Activated CD8-positive, alpha-beta memory T cell treated with anti-CD3 and anti-CD28 coated beads, Interleukin-2, amount 50 U/mL, for 48 hours (primary cell): ENCODE measurements around the gene BAHCC1.

ENCODE experiments used
- DNase-seq: peaks from one replicate; pipeline ENCODE4 v3.0.0-alpha.2; 2020

BAHCC1 gene

DNA sequence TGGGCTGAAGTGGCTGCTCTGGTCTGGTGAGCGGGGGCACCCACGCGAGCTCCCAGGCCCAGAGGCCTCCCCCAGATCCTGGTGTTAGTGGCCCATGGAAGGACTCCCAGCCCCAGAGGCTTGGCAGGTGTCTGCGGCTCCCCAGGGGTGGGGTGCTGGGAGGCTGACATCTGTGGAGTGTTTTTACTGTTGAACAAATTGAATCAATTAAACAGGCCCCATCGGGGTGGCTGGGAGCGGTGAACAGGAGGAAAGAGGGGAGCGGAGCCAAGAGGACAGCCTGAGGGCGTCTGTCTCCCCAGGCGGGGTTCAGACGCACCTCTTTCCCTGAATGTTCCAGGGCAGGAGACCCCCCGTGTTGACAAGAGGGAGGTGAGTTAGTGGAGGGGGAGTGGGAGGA lies 87.4 kb downstream of the BAHCC1 start:
- no peak for DNase-seq

DNA sequence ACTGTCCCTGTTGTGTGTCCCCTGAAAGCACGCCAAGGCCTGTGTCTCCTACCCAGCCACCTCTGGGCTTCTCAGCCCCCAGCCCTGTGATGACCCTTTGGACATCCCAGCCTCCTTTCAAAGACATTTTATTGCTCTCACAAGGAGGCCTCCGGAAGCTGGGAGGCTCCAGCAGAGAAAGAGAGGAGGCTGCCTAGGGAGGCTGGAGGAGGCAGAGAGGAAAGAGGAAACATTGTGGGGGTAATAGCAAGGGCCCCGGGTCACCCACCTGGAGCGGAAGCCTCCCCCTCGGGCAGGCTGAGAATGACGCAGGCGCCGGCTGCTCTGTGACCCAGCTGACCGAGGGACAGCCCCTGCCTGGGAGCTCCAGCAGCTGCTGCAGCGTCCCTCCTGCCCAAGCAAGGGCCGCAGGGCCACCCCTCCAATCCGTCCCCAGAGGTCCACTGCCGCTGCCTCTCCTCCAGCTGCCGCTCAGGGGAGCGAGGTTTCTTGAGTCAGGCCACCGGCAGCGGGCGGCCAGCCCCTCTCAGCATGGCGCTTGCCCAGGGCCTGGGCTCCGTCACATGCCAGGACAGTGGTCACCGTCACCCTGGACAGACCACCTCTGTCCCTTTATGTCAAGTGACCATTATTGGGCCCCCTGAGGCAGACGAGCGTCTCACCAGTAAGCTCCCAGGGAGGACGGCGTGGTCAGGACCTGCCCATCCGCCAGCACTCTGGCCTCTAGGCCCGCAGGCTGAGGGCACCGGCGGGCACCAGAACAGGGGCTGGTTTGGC lies 88.0 kb downstream of the BAHCC1 start:
- DNase-seq = peak; percentile 66

DNA sequence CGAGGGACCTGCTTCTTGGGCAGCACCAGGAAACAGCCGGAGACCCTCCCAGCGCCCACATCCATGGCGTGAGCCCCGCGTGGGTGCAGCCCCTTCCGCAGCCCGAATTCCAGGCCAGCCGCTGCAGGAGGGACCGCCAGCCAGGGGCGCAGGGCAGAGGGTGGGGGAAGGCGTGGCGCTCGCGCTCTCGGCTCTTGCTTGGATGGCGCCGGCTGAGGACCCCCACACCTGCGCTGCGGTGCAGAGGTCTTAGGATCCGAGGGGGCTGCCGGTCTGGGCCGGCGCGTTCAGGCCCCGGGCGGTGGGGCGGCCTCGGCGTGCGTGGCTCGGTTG lies 88.6 kb downstream of the BAHCC1 start:
- no peak for DNase-seq

DNA sequence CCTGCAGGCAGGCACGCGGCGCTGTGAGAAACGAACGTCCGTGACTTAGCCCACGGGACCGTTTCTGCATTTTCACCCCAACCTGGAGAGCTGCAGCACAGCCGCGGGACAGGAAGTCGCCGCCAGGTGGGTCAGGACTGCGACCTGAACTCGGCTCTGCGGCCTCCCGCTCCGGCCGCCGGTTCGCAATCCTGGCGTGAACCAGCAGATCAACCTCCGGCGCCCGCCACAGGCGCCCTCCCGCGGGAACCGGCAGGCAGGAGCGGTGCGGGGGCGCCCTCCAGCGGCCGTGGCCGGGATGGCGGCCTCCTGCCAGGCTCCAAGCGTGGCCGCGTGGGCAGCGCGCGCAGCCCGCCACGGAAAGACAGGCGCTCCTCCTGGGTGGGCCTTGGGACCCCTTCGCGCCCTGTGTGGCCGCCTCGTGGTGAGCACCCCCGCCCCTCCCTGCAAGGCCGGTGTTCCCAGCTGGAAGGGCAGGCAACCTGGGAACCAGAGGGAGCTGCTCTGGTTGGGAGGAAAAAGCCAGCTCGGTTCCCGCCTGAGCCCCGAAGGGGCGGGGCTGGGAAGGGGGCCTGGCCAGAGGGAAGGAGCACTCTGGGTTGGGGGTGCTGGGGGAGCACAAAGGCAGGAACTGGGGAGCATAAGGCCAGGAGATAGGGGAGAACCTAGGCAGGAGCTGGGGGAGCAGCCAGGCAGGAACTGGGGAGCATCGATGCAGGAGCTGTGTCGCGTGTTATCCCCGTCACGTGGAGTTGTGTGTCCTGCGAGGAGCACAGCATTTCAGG lies 89.1 kb downstream of the BAHCC1 start:
- peak; percentile 98 for DNase-seq

DNA sequence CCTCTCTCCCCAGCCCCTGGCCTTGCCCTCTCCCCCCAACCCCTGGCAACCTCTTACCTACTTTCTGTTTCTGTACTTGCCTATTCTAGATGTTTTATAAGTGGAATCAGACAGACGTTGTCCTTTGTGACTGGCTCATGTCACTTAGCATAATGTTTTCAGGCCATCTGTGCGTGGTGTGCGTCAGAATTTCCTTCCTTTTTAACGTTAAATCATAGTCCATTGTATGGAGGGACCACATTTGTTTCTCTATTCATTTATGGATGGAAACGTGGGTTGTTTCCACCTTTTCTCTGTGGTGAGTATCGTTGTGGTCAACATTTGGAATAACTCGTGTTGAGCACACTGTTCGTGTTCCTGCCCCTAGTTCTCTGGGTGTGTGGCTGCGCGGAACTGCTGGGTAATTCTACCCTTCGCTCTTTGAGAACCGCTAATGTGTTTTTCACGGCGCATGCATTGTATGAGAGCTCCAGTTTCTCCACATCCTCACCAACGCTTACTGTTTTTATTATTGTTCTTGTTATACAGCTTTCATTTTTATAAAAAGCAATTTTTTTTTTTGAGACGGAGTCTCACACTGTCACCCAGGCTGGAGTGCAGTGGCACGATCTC lies 91.0 kb downstream of the BAHCC1 start:
- DNase-seq = no peak

DNA sequence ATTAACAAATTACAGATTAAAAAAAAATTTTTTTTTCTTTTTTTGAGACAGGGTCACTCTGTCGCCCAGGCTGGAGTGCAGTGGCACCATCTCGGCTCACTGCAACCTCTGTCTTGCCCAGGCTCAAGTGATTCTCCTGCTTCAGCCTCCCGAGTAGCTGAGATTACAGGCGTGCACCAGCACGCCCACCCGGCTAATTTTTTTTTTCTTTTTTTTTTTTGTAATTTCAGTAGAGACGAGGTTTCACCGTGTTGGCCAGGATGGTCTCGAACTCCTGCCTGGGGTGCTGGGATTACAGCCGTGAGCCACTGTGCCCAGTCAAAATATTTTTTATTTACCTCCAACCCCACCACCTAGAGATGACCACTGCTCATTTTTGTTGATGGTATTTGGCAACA lies 91.8 kb downstream of the BAHCC1 start:
- DNase-seq = no peak

DNA sequence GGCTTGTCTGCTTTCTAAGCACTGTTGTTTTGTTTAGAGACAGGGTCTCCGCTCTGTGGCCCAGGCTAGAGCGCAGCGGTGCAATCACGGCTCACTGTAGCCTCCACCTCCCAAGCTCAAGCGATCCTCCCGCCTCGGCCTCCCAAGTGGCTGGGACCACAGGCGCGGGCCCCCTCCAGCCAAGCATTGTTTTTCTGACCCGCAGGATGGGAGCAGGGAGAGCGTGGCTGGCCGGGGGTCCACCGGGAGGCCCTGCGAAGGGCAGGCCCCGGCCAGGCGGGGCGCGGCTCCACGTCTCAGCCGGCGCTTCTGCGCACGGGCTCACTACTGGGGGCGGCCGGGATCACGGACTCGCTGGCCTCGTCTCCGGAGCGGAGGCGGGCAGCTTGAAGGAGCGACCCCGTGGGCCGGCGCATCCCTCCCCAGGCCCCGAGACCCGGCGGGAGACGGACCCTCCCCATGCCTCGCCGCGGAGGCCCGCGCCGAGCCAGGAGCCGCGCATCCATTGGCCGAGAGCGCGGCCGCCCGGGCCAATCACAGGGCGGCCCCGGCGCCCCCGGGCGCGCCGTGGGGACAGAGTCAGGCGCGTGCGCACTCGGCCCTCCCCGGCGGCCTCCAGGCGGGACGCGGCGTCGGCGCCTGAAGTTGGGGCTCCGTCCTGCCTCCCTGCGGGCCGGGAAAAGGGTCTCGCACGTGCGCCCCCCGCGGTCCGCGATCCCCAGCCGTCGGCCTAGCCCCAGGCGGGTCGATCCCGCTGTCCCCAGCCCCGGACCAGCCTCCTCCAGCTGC lies 92.4 kb downstream of the BAHCC1 start:
- peak; percentile 93 for DNase-seq

DNA sequence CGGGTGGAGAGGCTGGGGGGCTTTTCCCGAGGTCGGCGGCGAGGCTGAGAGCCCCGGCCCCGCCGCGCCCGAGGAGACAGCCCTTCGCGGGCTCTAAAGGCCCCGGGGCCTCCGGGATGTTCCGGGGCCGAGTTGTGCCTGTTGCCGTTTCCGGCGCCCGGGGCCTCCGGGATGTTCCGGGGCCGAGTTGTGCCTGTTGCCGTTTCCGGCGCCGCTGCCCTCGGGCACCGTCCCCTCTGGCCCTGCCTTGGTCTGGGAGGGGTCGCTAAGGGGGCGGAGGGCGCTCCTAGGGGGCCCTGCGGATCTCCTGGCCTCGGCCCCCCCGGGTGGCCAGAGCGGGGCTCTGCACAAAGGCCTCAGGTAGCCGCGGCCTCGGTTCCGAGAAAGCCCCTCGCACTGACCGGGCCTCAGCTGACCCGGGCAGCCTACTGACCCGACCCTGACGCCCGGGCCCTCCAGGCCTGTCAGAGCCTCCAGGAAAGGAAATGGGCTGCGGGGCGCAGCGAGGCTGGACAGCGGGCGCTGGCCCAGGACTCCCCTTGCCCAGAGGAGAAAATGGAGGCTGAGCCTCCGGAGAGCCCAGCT lies 93.1 kb downstream of the BAHCC1 start:
- DNase-seq = no peak

DNA sequence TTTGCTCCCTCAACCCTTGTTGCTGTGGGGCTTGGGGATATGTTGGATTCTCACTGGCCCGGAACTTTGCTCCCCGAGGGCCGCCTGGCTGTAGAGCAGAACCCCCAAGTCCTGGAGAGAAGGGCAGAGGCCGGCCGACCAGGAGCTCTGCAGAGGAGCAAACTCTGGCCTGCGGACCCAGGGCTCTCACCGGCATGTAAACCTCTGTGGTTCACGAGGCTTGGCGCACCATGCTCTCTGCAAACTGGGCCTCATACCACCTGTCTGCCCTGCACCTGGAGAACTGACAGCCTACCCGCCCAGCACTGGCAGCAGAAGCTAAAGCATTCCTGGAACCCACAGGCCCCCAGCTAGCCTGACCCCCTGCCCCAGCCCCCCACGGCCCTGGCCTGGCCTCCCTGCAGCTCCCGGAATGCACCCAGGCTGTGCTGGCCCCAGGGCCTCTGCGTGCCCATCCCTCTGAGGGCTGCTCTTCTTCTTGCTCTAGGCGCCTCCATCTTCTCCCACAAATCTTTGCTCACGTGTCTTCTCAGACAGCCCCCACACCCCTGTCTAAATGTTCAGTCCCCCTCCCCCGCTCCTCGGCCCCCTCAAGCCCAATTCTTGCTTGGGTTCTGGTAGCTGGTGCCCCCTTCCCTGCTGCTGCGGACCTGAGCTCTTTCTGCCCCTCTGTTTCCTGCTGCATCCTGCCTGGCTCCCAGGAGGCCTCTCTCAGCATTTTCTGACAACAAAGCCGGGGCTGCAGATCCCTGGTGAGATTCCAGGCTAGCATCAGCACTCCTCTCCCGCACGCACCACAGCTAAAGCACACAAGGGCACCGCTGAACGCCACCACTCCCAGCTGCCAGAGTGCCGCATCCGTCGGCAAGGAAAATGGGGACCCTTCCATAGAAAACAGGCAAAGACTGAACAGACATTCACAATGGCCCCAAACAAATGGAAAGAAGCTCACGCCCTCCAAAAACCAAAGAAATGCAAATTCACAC lies 94.0 kb downstream of the BAHCC1 start:
- no peak for DNase-seq

DNA sequence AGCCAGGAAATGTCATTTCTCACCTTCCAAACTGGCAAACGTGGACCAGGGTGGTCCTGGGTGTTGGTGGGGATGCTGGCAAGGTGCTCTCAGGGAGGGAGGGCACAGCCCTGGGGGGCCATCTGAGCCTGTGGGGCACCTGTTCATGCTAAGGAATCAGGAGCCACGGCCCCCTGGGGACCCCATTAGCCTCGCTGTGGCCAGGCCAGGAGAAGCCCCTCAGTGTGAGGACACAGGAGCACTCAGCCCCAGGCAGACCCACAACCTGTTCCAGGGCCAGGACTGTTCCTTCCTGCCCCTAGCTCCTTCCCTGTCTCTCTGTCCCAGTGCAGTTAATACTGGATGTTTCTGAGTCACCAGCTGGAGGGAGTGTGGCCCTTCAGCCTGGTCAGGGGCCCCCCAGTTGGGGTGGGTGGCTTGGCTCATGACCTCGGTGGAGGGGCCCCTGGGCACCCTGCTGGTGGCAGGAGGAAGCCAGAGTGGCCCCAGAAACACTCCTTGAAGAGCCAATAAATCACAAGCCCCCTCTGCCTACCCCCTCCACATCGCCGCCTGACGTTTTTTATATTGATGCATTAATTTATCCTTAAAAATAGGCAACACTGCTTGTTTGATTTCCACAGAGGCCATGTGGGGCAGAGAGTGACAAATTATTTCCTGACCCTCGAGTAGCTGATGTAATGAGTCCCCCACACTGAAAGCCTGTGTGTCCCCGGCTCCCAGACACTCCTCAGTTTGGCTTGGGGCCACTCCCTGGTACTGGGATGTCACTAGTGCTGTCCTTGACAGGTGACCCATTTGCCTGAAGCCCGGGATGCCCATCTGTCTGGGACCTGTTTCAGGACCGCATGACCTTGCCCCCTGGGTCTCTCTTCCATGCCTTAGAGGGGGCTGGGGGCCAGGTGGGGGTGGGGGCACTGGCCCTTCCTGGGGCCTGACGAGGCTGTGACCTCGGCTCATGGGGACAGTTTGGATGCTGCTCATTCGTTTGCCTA lies 95.0 kb downstream of the BAHCC1 start:
- DNase-seq = no peak

DNA sequence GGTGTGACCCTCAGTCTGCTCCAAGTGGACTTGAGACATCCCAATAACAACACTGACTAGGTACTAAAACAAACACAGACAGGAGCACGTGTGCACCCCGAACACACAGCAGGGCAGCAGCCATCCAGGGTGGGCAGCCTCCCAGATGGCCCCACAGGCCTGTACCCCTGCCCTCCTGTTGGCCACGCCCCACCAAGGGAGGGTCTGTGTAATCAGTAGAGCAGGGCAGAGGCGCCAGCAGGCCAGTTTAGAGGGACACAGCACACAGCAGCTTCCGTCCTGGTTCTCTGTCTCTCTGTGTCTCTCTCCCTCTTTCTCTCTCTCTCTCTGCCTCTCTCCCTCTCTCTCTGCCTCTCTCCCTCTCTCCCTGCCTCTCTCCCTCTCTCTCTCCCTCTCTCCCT lies 95.9 kb downstream of the BAHCC1 start:
- no peak for DNase-seq

DNA sequence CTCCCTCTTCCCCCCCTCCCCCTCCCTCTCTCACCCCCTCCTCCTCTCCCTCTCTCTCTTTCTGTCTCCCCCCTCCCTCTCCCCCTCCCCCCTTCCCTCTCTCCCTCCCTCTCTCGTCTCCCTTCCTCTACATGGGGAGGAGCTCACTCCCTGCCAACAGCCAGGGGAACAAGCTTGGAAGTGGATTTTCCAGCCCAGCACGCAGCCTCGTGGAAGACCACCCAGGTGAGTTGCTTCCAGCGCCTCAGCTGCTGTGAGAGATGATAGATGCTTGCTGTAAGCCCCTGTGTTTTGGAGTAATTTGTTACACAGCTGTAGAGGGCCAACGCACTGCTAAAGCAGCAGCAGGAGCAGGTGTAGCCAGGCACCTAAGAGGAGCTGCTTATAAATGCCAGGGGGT lies 96.5 kb downstream of the BAHCC1 start:
- no peak for DNase-seq

DNA sequence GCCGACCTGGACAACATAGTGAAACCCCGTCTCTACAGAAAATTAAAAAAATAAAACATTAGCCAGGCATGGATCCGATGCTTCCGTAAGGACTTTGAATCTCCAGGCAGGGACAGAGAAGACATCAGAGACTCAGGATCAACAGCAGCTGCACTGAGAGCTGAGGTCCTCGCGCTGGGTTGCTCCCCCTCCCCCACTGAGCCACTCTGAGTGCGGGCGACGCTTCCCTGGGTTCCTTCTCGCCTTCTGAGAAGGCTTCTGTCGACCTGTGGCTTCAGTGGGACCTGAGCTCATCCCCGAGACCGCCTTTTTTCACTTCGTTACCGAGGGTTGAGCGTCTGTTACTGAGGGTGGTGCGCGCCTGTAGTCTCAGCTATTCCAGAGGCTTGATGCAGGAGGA lies 96.9 kb downstream of the BAHCC1 start:
- no peak for DNase-seq

DNA sequence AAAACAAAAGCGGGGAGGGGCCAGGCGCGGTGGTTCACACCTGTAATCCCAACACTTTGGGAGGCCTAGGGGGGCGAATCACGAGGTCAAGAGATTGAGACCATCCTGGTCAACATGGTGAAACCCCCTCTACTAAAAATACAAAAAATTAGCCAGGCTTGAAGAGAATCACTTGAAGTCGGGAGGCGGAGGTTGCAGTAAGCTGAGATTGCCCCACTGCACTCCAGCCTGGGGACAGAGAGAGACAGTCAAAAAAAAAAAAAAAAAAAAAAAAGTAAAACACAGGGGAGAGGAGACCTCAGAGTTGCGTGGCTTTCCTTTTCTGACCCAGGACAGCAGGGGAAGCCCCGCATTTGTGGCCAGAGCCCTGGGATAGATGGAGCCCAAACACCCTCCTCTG lies 97.4 kb downstream of the BAHCC1 start:
- no peak for DNase-seq

DNA sequence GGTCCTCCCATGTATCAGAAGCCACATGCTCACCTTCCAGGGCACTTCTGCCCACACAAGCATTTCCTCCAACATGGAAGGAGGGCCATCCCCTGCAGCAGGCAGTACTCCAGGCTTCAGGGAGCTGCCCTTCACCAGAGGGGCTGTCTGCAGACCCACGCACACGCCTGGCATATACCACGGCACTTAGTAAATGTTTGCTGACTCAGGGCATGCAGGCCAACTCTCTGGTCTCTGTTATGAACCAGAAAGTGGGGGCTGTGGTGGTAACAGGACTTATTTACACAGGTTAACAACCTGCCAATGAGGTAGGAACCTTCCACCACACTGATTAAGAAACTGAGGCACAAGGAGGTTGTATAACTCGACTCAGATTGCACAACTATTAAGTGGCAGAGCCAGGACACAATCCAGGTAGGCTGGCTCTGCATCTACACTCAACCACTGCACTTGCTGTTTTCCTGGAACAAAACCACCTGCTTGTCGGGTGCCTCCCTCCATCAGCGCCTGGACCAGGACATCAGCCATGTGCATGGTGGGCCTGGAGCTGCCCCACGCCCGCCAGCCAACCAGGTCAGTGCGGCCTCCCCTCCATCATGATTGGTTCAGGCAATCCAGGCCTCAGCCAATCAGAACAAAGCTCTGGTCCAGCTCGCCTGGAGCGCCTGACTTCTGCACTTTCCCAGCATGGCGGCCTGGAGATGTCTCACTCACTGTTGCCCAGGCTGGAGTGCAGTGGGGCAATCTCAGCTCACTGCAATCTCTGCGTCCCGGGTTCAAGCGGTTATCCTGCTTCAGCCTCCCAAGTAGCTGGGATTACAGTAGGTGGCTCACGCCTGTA lies 98.2 kb downstream of the BAHCC1 start:
- DNase-seq = no peak

DNA sequence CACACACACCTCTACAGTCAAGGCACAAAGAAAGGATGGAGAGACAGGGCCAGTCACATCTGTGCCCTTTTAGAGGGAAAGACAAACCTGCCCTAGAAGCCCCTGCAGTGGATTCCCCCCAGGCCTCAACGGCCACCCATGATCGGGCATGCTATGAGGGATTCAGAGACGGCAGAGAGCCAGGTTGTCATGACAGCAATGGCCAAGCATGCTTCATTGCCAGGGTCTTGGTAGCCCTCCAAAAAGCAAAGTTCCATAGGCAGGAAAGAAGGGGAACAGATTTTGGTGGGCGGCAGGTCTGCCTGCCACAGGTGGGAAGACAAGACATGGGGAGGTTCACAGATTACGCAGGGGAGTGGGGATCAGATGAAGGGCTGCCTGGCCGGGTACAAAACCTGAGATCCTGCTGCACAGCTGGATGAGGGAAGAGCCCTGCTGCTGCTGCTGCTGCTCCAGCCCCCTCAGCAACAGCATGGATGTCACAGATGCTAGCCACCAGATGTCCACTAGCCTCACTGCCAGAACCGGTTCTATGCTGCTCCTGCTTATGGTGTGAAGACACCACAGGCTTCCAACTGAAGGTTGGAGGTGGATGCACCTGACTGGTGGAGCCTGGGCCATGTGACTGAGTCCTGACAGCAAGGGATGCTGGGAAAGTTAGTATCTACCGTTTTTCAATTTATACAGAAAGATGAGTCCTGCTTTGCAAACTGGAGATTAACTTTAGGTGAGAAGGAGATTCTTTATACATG lies 99.5 kb downstream of the BAHCC1 start:
- no peak for DNase-seq

DNA sequence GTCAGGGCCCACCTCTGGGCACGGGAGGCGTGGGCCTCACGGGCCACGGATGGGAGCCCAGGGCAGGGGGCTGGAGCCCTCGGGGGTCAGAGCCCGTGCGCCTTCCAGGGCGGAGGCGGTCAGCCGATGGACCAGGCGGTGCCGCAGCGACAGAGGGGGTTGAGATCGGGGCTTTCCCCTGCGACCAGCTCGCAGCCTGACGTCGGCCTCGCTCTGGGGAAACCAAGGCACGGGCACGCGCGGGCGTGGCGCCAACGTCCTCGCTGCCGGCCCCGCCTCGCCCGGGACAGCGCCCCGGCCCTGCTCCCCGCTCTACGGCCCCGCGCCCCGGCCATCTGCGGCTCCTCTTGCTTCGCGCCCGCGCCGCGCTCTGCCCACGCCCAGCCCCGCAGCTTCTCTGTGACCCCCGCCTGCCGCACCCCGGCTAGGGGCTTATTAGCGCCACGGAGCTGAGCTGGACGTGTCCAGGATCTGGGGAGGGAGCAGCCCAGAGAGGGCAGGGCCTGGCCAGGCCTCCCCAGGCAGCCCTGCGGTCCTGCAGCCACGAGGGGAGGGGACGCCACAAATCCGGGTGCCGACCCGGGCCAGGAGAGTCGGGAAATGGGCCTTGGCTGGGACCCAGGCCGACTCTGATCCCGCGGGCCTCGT lies 103.8 kb downstream of the BAHCC1 start:
- no peak for DNase-seq

DNA sequence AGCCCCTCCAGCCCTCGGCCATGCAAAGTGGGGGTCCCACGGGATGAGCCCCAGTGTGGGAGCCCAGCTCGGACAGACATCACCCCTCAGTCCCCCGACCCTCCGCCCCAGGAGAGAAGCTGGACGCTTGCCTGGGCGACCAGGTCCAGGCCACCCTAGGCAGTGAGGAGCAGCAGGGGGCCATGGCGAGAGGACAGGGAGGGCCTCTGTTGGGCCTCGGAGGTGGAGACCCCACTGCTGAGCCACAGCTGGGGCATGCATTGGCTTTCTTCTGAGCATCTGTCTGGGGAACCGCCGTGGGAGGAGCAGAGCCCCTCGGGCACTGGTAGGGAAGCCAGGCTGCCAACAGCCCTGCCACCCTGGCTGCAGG lies 104.3 kb downstream of the BAHCC1 start:
- no peak for DNase-seq
